NT2/D1 (cell line): ENCODE results near the gene RFX3.

Source experiments
- SUZ12 ChIP-seq: IDR thresholded peaks from 2 replicates; pipeline ENCODE4 v1.6.1; 2011; ENCODE audit not compliant: insufficient read length, insufficient read depth; ENCODE audit errors: extremely low read depth
- YY1 ChIP-seq: IDR thresholded peaks from 2 replicates; pipeline ENCODE4 v1.6.1; 2011; ENCODE audit not compliant: insufficient read length, insufficient read depth
- ZNF274 ChIP-seq: IDR thresholded peaks from 2 replicates; pipeline ENCODE4 v1.6.1; 2011; ENCODE audit warnings: mild to moderate bottlenecking, low read depth, low read length

DNA sequence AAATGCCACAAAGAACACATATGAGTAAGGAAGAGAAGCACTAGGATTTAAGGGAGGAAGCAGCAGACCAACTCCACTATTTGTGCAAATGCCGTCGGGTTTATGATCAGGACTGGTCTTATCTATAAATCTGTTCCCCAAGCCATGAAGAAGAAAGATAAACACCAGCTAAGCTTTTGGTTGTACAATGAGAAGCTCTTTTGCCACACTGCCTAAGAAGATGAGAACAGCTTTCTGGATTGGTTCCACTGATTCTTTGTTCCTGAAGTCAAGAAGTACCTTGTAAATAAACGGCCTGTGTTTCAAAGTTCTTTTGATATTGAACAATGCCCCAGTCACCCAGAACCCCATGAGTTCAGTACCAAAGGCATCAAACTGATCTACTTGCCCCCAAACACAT, 93.9 kb downstream of the RFX3 start:
- no peak for TF ChIP-seq ZNF274
- no peak for TF ChIP-seq YY1
- no peak for TF ChIP-seq SUZ12
